Fibroblast of mammary gland (primary cell): ENCODE measurements around the gene MOB3B.

Experiments
- DNase-seq: peaks from one replicate; pipeline ENCODE4 v3.0.0-alpha.2; 2010; ENCODE audit warnings: low read depth
- H3K4me3 ChIP-seq: 2 replicates; pipeline ENCODE4 v1.5.1; 2011; ENCODE audit warnings: low read depth, mild to moderate bottlenecking, low read length, moderate library complexity; ENCODE audit not compliant: control insufficient read depth
- TF ChIP-seq, protein P1 (sequence below): conservative IDR thresholded peaks from 2 replicates; pipeline ENCODE4 v1.5.1; 2011; ENCODE audit warnings: low read depth, low read length, inconsistent platforms; ENCODE audit not compliant: control insufficient read depth, insufficient read depth

Gene MOB3B

GRCh38 chr9:27571011-27571410 is 41.4 kb upstream of the MOB3B start:
- DNase-seq, result peak; percentile 5
- TF ChIP-seq, protein P1, sequence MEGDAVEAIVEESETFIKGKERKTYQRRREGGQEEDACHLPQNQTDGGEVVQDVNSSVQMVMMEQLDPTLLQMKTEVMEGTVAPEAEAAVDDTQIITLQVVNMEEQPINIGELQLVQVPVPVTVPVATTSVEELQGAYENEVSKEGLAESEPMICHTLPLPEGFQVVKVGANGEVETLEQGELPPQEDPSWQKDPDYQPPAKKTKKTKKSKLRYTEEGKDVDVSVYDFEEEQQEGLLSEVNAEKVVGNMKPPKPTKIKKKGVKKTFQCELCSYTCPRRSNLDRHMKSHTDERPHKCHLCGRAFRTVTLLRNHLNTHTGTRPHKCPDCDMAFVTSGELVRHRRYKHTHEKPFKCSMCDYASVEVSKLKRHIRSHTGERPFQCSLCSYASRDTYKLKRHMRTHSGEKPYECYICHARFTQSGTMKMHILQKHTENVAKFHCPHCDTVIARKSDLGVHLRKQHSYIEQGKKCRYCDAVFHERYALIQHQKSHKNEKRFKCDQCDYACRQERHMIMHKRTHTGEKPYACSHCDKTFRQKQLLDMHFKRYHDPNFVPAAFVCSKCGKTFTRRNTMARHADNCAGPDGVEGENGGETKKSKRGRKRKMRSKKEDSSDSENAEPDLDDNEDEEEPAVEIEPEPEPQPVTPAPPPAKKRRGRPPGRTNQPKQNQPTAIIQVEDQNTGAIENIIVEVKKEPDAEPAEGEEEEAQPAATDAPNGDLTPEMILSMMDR, result no peak
- no peak overlapping the region for H3K4me3 ChIP-seq

GRCh38 chr9:27569406-27569805 is 39.8 kb upstream of the MOB3B start:
- TF ChIP-seq, protein P1, result no peak
- no peak for DNase-seq
- H3K4me3 ChIP-seq, result no peak overlapping the region

- H3K4me3 ChIP-seq, result no peak overlapping the region
- TF ChIP-seq, protein P1, result no peak
- peak; percentile 72 for DNase-seq
Observed at GRCh38 chr9:27566118-27566517, 36.5 kb upstream of the MOB3B start.

DNA sequence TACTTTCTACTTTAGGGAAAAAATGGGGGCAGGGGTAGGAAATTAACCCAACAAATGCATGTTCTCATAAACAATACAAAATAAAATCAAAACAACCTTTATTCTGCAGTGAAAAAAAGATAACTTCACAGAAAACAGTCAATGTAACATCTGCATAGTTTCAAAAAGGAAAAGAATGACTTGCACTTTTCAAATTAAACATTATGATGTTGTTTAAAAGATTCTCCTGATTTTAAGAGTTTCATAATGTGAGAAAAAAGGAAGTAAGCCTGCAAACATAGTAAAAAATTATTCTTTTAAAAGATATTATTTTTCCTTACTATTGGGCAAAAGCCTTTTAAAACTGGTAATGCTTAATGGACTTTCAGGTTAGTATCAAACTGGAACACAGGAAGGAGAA is 36.1 kb upstream of the MOB3B start:
- H3K4me3 ChIP-seq, result no peak overlapping the region
- TF ChIP-seq, protein P1, result no peak
- DNase-seq, result no peak

GRCh38 chr9:27564670-27565069 is 35.1 kb upstream of the MOB3B start:
- TF ChIP-seq, protein P1, result no peak
- no peak overlapping the region for H3K4me3 ChIP-seq
- DNase-seq, result no peak

DNA sequence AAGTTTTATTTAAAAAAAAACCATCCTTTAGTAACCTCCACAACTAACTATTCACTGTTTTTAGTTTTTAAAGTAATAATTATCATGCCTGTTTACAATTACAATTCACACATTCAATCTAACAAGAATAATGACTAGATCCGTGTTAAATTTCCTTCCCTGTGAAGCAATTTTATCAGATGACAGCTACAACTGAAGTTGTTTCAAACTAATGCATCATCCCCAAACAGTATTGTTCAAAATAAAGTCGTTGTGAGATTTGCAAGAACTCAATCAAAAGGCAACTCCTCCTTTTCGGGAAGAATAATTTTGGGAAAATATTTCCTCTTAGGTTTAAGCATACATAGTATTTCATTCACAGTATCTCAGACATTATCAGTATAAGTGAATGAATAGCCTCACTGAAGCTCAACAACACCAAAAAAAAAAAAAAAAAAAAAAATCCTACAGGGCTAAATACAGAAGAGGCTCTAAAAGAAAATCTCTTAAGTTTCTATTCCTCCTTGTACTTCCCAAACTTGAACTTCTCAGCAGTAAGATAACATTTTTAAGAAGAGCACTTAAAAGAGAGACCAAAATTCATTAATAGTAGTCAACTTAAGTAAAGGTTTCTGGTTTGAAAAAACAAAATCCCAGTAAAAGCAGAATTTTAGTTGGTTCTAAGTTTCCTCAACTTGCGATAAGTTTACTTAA is 34.3 kb upstream of the MOB3B start:
- DNase-seq, result no peak
- H3K4me3 ChIP-seq, result no peak overlapping the region
- TF ChIP-seq, protein P1, result no peak
